Measurements from ENCODE around the gene HLF. TPM values are rescaled to one million over a fixed set of nuclear protein-coding genes. Genes with fewer than 3 reads are reported as not detected.

Gene HLF
- total RNA-seq, 1 experiment from 2014 or later, result 3.2 TPM

DNA sequence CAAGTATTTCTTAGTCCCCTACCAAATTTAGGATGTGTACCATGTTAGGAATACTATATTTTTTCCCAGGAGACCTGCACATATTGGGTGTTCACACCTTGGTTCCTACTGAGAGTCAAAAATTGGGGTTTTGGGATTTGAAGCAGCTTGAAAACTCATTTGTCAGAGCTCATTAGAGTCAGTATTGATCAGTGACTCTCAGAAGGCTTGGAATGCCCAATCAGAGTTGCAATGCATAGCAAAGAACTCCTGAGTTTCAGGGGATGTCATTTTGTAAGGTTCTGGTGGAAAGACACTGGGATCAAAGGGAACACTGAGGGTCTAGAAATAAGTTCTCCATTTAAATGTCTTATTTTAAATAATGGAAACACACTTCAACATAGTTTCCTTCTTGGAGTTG, 5.1 kb downstream of the HLF start:
- POLR2A ChIA-PET (ENCODE audit: low non-redundant PET), result no interaction called here

GRCh38 chr17:55271223-55271571, 6.4 kb downstream of the HLF start:
- ChIA-PET POLR2A (ENCODE audit: low non-redundant PET) (no interaction called here), CTCF (no interaction called here)
- Histone ChIP-seq H3K36me3 (ENCODE audit: insufficient read depth, low read length, poor library complexity, severe bottlenecking) (no peaks in the 10 kb centered on the region), H3K27ac (ENCODE audit: low read depth, low read length, poor library complexity, severe bottlenecking) (no peak overlapping the region), H3K27me3 (replicated peaks; ENCODE audit: insufficient read depth, low read depth, low read length, poor library complexity) (no peaks in the 10 kb centered on the region), H3K4me1 (ENCODE audit: insufficient read depth, low read length, poor library complexity, severe bottlenecking) (peaks cover 23% of the 10 kb centered on the region), H3K4me3 (ENCODE audit: low read depth, low read length, poor library complexity, severe bottlenecking) (no peak overlapping the region), H3K9me3 (ENCODE audit: low read depth, low read length, poor library complexity, severe bottlenecking) (no peaks in the 10 kb centered on the region)
- BruUV-seq (replicated peaks), result no TSS peak
- intact Hi-C loops (cut with micrococcal nuclease; ENCODE audit: unreplicated experiment), result no loop called here
- TF ChIP-seq, protein P1, sequence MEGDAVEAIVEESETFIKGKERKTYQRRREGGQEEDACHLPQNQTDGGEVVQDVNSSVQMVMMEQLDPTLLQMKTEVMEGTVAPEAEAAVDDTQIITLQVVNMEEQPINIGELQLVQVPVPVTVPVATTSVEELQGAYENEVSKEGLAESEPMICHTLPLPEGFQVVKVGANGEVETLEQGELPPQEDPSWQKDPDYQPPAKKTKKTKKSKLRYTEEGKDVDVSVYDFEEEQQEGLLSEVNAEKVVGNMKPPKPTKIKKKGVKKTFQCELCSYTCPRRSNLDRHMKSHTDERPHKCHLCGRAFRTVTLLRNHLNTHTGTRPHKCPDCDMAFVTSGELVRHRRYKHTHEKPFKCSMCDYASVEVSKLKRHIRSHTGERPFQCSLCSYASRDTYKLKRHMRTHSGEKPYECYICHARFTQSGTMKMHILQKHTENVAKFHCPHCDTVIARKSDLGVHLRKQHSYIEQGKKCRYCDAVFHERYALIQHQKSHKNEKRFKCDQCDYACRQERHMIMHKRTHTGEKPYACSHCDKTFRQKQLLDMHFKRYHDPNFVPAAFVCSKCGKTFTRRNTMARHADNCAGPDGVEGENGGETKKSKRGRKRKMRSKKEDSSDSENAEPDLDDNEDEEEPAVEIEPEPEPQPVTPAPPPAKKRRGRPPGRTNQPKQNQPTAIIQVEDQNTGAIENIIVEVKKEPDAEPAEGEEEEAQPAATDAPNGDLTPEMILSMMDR (conservative IDR thresholded peaks at IDR 0.05; ENCODE audit: low read depth, low read length), result no peak
- no peak for TF ChIP-seq EZH2 (IDR thresholded peaks at IDR 0.05; ENCODE audit: borderline replicate concordance, low read depth, low read length, poor library complexity, severe bottlenecking)
- no peak for DNase-seq (ENCODE audit: low spot score)

More for the DNA sequence above, 5.1 kb downstream of the HLF start:
- Histone ChIP-seq H3K27ac (ENCODE audit: low read depth, low read length, poor library complexity, severe bottlenecking) (no peak overlapping the region), H3K4me1 (ENCODE audit: insufficient read depth, low read length, poor library complexity, severe bottlenecking) (peaks cover 26% of the 10 kb centered on the region), H3K36me3 (ENCODE audit: insufficient read depth, low read length, poor library complexity, severe bottlenecking) (no peaks in the 10 kb centered on the region), H3K4me3 (ENCODE audit: low read depth, low read length, poor library complexity, severe bottlenecking) (no peak overlapping the region), H3K27me3 (replicated peaks; ENCODE audit: insufficient read depth, low read depth, low read length, poor library complexity) (no peaks in the 10 kb centered on the region), H3K9me3 (ENCODE audit: low read depth, low read length, poor library complexity, severe bottlenecking) (no peaks in the 10 kb centered on the region)
- CTCF ChIA-PET, result no interaction called here
- BruUV-seq (replicated peaks), result no TSS peak
- TF ChIP-seq, protein P1 (conservative IDR thresholded peaks at IDR 0.05; ENCODE audit: low read depth, low read length), result no peak
- no peak for TF ChIP-seq EZH2 (IDR thresholded peaks at IDR 0.05; ENCODE audit: borderline replicate concordance, low read depth, low read length, poor library complexity, severe bottlenecking)
- intact Hi-C loops (cut with micrococcal nuclease; ENCODE audit: unreplicated experiment), result no loop called here
- DNase-seq (ENCODE audit: low spot score), result no peak

DNA sequence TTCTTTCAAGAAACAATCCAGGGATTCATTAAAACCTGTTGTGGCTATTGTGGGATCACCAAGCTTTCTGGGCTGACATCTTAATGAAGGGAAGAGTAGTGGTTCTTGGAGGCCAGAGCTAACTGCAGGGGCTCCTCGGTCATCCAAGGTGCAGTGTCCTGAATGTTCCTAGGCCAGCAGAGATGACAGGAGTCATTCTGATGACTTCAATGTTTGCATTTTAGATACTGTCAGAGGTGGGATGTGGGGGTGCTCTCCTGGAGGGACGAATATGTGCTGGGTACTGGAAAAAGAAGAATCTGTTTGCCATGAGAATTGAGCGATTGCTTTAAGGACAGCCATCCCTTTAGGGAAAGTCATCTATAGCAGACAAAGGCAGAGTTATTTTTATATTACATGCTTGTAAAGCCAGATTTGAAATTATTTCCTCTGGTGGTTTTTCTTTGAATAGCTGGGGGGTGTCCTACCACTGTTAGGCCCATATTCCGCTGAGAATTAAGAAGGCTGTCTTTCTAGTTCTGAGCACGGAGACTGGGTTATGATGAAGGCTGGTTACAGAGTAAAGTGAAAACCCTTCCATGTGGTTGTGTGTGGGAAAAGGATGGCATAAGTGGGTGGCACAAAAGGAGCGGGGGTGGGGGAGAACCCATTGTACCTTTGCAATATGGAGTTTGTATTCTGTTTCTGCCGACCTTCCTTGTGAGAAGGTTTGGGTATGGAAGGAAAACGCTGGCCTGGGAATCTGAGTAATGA, 7.4 kb downstream of the HLF start:
- Histone ChIP-seq H3K36me3 (ENCODE audit: insufficient read depth, low read length, poor library complexity, severe bottlenecking) (no peaks in the 10 kb centered on the region), H3K27ac (ENCODE audit: low read depth, low read length, poor library complexity, severe bottlenecking) (no peak overlapping the region), H3K9me3 (ENCODE audit: low read depth, low read length, poor library complexity, severe bottlenecking) (no peaks in the 10 kb centered on the region), H3K4me1 (ENCODE audit: insufficient read depth, low read length, poor library complexity, severe bottlenecking) (peaks cover 25% of the 10 kb centered on the region), H3K27me3 (replicated peaks; ENCODE audit: insufficient read depth, low read depth, low read length, poor library complexity) (no peaks in the 10 kb centered on the region), H3K4me3 (ENCODE audit: low read depth, low read length, poor library complexity, severe bottlenecking) (no peak overlapping the region)
- DNase-seq (ENCODE audit: low spot score), result no peak
- intact Hi-C loops (cut with micrococcal nuclease; ENCODE audit: unreplicated experiment), result no loop called here
- CTCF ChIA-PET, result no interaction called here
- POLR2A ChIA-PET (ENCODE audit: low non-redundant PET), result no interaction called here
- TF ChIP-seq, protein P1 (conservative IDR thresholded peaks at IDR 0.05; ENCODE audit: low read depth, low read length), result no peak
- TF ChIP-seq EZH2 (IDR thresholded peaks at IDR 0.05; ENCODE audit: borderline replicate concordance, low read depth, low read length, poor library complexity, severe bottlenecking), result no peak
- BruUV-seq (replicated peaks), result no TSS peak

Measured in A673 (cell line).